HG03460 (cell line): ENCODE measurements around the gene DTX4.

Experiments
- ATAC-seq: cut with Tn5 transposase; IDR thresholded peaks from one replicate; pipeline ENCODE4 v1.9.1; 2021; ENCODE audit not compliant: unreplicated experiment

The DTX4 gene

GRCh38 chr11:59172345-59173079, 580 bp downstream of the DTX4 start:
- peak; percentile 29 for ATAC-seq

GRCh38 chr11:59173080-59173963, 1.4 kb downstream of the DTX4 start:
- peak; percentile 2 for ATAC-seq

- no peak for ATAC-seq
Measured at GRCh38 chr11:59173964-59174663, 2.2 kb downstream of the DTX4 start.

GRCh38 chr11:59174664-59175033, 2.7 kb downstream of the DTX4 start:
- no peak for ATAC-seq

GRCh38 chr11:59175091-59175501, 3.2 kb downstream of the DTX4 start:
- ATAC-seq, result no peak

GRCh38 chr11:59176330-59176729, 4.4 kb downstream of the DTX4 start:
- no peak for ATAC-seq

GRCh38 chr11:59178402-59178801, 6.5 kb downstream of the DTX4 start:
- ATAC-seq, result no peak

GRCh38 chr11:59179121-59179520, 7.2 kb downstream of the DTX4 start:
- ATAC-seq, result no peak

GRCh38 chr11:59180168-59180776, 8.3 kb downstream of the DTX4 start:
- ATAC-seq, result no peak

- ATAC-seq, result no peak
Measured at GRCh38 chr11:59180907-59181306, 9.0 kb downstream of the DTX4 start.

- ATAC-seq, result no peak
Measured at GRCh38 chr11:59181746-59182456, 10.0 kb downstream of the DTX4 start.

- no peak for ATAC-seq
Measured at GRCh38 chr11:59182457-59183151, 10.7 kb downstream of the DTX4 start.

GRCh38 chr11:59183771-59184170, 11.8 kb downstream of the DTX4 start:
- no peak for ATAC-seq

GRCh38 chr11:59184691-59185339, 12.9 kb downstream of the DTX4 start:
- no peak for ATAC-seq

- no peak for ATAC-seq
Measured at GRCh38 chr11:59185386-59185945, 13.5 kb downstream of the DTX4 start.

- peak; percentile 57 for ATAC-seq
Measured at GRCh38 chr11:59186130-59186594, 14.2 kb downstream of the DTX4 start.

- no peak for ATAC-seq
Measured at GRCh38 chr11:59187035-59187434, 15.1 kb downstream of the DTX4 start.

- no peak for ATAC-seq
Measured at GRCh38 chr11:59187587-59187986, 15.7 kb downstream of the DTX4 start.

GRCh38 chr11:59188954-59189353, 17.0 kb downstream of the DTX4 start:
- ATAC-seq, result no peak
